Loucy (cell line): ENCODE data around the gene NUP62.

Experiments
- H2AFZ ChIP-seq: fragments of 200-600 bp; sonication (generic); 2 replicates; pipeline ENCODE4 v1.6.0; 2016; ENCODE audit warnings: antibody characterized with exemption, mild to moderate bottlenecking, low read length, moderate library complexity
- H3F3A ChIP-seq: fragments of 200-600 bp; 2 replicates; pipeline ENCODE4 v1.6.0; 2016; ENCODE audit warnings: antibody characterized with exemption, low read depth, mild to moderate bottlenecking
- H3K27me3 ChIP-seq: fragments of 200-600 bp; sonication (generic); 2 replicates; pipeline ENCODE4 v1.6.1; 2014; ENCODE audit warnings: low read length, mild to moderate bottlenecking; ENCODE audit not compliant: insufficient read depth, poor library complexity, severe bottlenecking
- H3K36me3 ChIP-seq: fragments of 200-600 bp; sonication (generic); 2 replicates; pipeline ENCODE4 v1.6.1; 2016; ENCODE audit warnings: low read length; ENCODE audit not compliant: insufficient read depth
- H3K4me1 ChIP-seq: fragments of 200-600 bp; sonication (generic); 2 replicates; pipeline ENCODE4 v1.5.1; 2014; ENCODE audit warnings: low read length, mild to moderate bottlenecking; ENCODE audit not compliant: insufficient read depth, poor library complexity, severe bottlenecking
- H3K4me2 ChIP-seq: fragments of 200-600 bp; sonication (generic); 2 replicates; pipeline ENCODE4 v1.6.0; 2014; ENCODE audit warnings: antibody characterized with exemption, low read length, low read depth, mild to moderate bottlenecking; ENCODE audit not compliant: poor library complexity, severe bottlenecking
- H3K4me3 ChIP-seq: fragments of 200-600 bp; sonication (generic); 2 replicates; pipeline ENCODE4 v1.5.1; 2014; ENCODE audit warnings: low read length, mild to moderate bottlenecking, mixed read lengths; ENCODE audit not compliant: poor library complexity, severe bottlenecking
- H3K79me2 ChIP-seq: fragments of 200-600 bp; sonication (generic); 2 replicates; pipeline ENCODE4 v1.6.1; 2014; ENCODE audit warnings: low read length; ENCODE audit not compliant: insufficient read depth
- H3K9ac ChIP-seq: fragments of 200-600 bp; sonication (generic); 2 replicates; pipeline ENCODE4 v1.6.0; 2014; ENCODE audit warnings: mild to moderate bottlenecking, low read depth, low read length, moderate library complexity; ENCODE audit not compliant: poor library complexity, severe bottlenecking
- H3K9me2 ChIP-seq: fragments of 200-600 bp; sonication (generic); replicated peaks from 2 replicates; pipeline ENCODE4 v1.6.1; 2016; ENCODE audit warnings: low read depth, low read length, mixed read lengths
- H3K9me3 ChIP-seq: fragments of 200-600 bp; sonication (generic); 2 replicates; pipeline ENCODE4 v1.6.1; 2014; ENCODE audit warnings: mild to moderate bottlenecking, antibody characterized with exemption, low read length, low read depth; ENCODE audit not compliant: insufficient read depth
- H4K20me1 ChIP-seq: fragments of 200-600 bp; sonication (generic); 2 replicates; pipeline ENCODE4 v1.6.0; 2014; ENCODE audit warnings: antibody characterized with exemption, low read length, mild to moderate bottlenecking; ENCODE audit not compliant: insufficient read depth, poor library complexity, severe bottlenecking
- CTCF ChIP-seq: fragments of 200-600 bp; sonication (generic); conservative IDR thresholded peaks from 2 replicates; pipeline ENCODE4 v1.5.1; 2014; ENCODE audit warnings: mild to moderate bottlenecking, antibody characterized with exemption, low read length
- EZH2phosphoT487 ChIP-seq: fragments of 200-600 bp; IDR thresholded peaks from 2 replicates; pipeline ENCODE4 v1.6.1; 2018; ENCODE audit warnings: antibody characterized with exemption, mild to moderate bottlenecking, moderate library complexity, borderline replicate concordance

NUP62 gene

GRCh38 chr19:49857061-49857837, 72.1 kb downstream of the NUP62 start:
- Histone ChIP-seq H3K9ac (no peak overlapping the region), H3K9me3 (no peaks in the 10 kb centered on the region), H2AFZ (no peak overlapping the region), H3K27me3 (no peaks in the 10 kb centered on the region), H3K4me2 (no peak overlapping the region), H3F3A (no peaks in the 10 kb centered on the region), H4K20me1 (peaks cover 53% of the 10 kb centered on the region), H3K36me3 (peaks cover 55% of the 10 kb centered on the region; the same call in 1 of the 2 replicates), H3K4me1 (peaks cover 8% of the 10 kb centered on the region), H3K9me2 (no peaks in the 10 kb centered on the region), H3K79me2 (peaks cover 30% of the 10 kb centered on the region), H3K4me3 (no peak overlapping the region)
- TF ChIP-seq EZH2phosphoT487 (no peak), CTCF (no peak)
